GM04504 (cell line): Measurements from ENCODE around the gene ELAVL2.

Experiments used
- DNase-seq: peaks from one replicate; pipeline ENCODE4 v3.0.0-alpha.2; 2012; ENCODE audit warnings: low read depth

The ELAVL2 gene

GRCh38 chr9:23821375-23822181 lies 4.5 kb downstream of the ELAVL2 start:
- no peak for DNase-seq

DNA sequence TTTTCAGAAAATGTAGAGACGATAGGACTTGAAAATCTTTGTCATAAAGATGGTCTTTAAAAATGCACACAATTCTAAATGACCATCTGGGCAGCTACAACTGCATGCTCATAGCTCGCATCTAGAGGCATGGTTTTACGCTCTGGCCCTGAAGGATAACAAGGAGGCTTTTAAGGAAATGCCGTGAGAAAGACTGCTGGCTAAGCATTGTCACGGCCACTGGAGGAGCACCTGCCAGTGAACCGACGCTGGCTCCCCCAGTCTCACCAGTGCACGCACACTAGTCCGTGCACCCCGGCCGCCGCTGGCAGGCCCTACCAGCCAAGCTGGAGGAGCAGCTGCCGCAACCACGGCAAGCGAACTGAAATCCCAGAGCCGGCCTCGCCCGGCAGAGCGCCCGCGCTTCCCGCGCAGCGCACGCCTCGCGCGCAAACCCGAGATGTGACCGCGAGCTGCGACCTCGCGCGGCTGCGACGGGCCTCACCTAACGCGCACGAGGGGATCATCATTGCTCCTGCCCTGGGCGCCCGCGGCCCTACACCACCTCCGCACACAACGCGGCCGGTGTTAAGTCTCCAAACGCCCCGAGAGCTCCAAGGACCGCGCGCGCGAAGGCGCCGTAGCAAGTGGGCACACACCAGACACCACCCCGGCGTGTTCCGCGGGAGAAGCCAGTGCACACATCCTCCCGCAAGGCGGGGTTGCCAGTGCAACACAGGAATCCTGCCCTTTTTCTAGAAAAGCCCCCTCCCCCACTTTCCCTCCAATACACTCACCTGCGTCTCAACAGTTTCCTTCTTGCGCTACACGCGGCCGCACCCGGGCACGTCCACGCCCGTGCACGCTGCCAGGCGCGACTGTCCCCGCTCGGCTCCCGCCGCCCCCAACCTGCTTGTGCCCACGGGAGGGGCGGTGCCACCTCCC lies 5.3 kb downstream of the ELAVL2 start:
- DNase-seq: no peak

GRCh38 chr9:23819403-23819802 lies 6.6 kb downstream of the ELAVL2 start:
- no peak for DNase-seq

- DNase-seq: no peak
Measured at GRCh38 chr9:23814243-23814642, 11.8 kb downstream of the ELAVL2 start.

- no peak for DNase-seq
Measured at GRCh38 chr9:23812673-23813072, 13.4 kb downstream of the ELAVL2 start.

GRCh38 chr9:23811633-23812032 lies 14.4 kb downstream of the ELAVL2 start:
- no peak for DNase-seq

DNA sequence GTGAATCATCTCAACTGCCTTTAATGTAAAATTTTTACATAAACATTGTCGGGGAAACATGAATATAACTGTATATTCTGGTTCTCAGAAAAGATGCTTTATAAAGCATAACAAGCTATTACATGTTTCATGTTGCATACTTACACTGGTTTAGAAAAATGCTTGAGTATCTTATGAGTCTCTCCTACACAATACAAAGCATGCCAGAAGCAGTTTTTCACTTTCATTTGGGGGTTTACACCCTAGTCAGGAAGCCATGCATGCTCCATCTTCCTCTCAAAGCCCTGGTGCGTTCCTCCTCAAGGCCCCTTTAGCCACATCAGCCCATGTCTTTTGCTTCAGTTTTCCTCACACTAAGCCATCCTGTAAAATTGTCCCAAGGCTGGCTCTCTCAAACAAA lies 22.8 kb downstream of the ELAVL2 start:
- no peak for DNase-seq

DNA sequence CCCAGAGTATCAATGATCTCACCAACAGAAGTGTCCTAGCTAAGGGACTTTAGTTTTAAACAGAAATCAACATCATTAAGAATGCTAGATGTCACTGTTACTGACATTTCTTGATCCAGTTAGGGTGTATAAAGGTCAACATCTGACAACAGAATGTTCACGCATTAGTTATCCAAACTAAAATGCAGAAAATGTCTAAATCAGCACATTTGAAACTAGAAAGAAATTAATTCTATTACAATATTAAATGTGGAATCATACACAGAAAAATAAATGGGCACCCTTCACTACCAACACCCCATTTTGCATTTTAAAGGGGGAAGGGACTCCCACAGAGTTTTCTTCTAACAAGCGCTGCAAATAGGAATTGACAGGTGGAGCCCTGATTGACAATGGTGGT lies 24.5 kb downstream of the ELAVL2 start:
- no peak for DNase-seq

DNA sequence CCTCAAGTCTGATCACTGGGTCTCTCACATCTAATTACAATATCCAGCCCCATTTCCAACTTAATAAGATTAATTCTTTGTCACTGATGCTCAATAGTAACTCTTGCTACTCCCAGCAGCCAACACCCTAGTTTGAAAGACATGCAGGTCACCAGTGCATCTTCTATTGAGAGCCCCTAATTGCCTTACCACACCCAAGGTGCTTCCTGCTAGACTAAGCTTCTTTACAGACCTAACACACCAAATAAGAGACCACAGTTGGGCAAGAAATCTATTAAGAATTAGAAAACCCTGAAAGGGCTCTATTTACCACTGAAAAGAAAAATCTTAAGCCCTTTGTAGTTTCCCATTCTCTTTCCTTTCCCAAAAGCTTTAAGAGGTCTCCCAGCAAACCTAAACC lies 26.5 kb downstream of the ELAVL2 start:
- no peak for DNase-seq

GRCh38 chr9:23798325-23798724 lies 27.7 kb downstream of the ELAVL2 start:
- DNase-seq: no peak

DNA sequence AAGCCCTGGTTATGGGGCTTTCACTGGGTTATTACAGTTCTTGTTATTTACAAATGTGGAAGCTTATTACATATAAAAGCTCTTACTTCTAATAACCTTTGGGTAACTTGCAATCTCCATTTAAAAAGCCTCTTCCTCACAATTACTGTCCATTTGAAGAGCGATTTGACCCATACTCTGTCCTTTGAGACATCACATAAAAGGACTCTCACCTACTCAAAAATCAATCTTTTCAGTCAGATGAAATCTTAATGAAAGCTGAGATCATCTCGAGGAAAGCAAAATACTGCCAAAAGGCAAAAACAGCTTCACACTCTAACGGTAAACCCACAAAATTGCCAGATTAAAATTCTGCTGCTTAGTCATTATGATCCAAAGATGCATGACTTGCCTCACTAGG lies 29.8 kb downstream of the ELAVL2 start:
- no peak for DNase-seq

DNA sequence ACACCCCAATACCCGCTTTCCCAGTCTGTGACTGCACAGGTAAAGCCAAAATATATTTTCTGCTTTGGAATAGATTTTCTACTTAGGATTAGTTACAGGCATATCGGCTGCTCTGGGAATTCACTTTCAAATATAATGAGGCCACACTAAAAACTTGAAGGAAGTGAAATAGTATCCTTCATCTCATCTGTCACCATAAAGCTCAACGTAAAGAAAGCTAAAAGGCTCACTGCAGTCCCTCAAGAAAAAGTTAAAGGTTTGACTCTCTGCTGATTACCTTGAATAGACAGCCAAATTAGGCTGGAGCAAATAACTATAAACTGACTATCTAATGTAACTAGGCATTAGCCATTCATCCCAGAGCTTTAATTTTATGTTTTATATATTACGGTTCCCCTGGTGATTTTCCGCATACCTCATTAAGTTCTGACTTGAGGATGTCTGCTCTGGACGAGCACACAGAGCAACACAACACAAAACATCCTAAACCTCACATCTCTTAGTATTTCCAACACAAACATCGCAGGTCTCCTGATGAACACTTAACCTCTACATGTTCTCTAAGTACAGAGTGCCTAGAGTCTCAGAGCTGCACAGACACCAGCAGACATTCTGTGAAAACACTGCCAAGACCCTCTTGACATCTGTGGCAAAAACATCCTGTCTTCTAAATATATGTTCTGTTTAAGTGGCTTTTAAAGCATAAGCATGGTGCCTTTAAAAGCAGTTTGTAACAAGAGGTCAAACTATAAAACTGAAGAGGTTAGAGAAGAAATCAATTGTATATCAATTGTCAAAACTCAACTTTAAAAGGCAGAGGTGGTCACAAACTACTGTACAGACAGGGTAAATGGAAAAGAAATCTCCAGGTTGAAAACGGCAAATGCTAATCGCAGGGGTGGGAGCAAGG lies 35.4 kb downstream of the ELAVL2 start:
- no peak for DNase-seq

GRCh38 chr9:23789529-23790254 lies 36.3 kb downstream of the ELAVL2 start:
- no peak for DNase-seq

- DNase-seq: no peak
Measured at GRCh38 chr9:23784962-23785361, 41.1 kb downstream of the ELAVL2 start.

DNA sequence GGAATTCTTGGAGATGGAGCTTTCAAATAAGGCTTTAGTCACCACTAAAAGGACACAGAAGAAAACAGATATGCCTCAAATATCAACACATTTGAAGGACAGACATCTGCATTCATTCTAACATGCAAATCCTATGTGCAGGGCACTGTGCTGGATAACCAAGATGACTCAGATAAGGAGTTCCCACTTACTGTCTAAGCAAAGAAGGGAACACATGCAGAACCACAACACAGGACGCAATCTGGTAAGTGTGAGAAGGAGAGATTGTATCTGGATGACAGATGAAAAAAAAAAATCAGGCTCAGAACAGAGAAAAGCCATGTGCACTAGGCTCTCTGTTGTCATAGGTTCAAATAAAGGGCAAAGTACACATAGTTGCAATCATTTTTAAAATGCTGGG lies 42.5 kb downstream of the ELAVL2 start:
- no peak for DNase-seq

DNA sequence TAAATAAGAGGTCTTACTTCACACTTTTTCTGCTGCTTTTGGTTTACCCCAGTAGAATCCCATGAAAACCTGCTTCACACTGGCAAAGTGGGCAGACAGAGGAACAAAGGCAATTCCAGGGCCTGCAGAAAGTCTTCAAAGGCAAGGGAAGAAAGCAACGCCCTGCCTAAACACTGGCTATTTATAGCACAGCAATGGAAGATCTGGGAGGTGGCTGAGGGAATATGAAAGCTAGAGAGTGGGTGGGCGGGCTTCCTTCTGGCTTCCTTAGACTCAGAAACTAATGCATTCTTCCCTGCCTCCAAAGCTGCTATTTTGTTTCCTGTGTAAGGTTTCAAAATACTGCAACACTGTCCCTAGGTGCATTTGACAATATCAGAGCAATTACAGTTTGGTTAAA lies 46.8 kb downstream of the ELAVL2 start:
- no peak for DNase-seq

- no peak for DNase-seq
Measured at GRCh38 chr9:23777328-23777727, 48.7 kb downstream of the ELAVL2 start.

DNA sequence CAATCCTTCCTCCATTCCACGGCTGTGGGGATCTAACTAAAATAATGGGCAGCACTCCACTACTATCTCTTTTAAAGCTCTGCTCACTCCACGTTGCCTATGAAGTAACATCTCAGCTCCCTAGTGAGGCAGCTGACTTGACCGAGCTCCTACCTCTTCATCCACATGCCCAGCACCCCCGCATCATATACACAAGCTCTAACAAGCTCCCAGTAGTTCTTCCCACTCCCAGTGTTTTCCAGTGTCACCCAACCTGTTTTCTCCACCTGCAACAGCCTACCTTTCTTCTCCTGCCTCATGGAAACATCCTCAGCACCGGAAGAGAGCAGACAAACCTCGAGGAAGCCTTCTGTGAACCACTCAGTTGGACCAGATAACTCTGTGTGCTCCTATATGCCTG lies 50.5 kb downstream of the ELAVL2 start:
- no peak for DNase-seq

- no peak for DNase-seq
Measured at GRCh38 chr9:23774266-23774665, 51.8 kb downstream of the ELAVL2 start.

DNA sequence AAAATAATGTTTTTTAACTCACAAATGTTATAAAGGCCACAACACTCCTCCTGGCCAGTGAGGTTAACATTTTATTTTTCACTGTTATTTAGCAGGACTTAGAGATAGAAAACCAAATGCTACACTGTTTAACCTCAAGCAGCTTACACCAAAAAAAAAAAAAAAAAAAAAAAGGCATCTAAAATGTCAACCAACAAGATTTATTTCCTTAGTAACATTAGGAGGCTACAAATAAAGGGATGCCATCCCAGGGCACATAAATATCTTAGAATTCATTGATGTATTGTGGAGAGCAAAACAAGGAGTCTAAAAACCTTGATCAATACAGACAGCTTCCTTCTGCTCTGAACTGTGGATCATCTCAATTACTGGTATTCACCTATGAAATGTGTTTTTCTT lies 53.7 kb downstream of the ELAVL2 start:
- no peak for DNase-seq

DNA sequence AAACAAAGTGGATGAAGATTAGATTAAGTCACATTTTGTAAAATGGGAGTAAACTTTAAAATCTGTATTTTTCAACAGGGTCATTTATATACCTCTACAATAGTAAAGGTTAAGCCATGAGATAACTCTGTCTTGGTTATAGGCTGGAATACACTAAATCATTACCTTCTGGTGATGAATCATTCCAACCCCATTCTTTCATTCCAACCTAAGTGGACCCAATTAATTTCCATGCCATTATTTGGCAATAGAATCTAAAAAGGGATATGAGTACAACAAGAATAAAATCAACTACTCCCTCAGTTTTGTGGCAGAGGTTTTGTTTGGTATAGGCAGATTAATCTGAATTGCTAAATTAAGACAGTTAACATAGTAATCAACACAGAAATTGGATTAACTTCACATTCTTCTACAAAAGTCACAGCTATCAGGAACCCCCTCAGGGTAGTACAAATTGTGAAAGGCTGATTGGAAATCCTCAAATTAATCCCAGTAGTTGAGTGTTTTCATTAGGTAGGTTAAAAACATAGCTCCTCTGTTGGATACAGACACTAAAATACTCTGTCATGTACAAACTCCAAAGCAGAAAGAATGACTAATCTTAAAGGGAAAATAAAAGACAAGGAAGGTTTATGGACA lies 54.2 kb downstream of the ELAVL2 start:
- DNase-seq: no peak
